B cell (primary cell): Measurements from ENCODE around the gene UBE2G2. TPM values are rescaled to one million over a fixed set of nuclear protein-coding genes. Genes with fewer than 3 reads are reported as not detected.
A peak's percentile ranks its signal among the peaks of the same experiment; 100 is the strongest.

Experiments used
- ATAC-seq: fragments of 200-7000 bp; cut with Tn5 transposase; one replicate; pipeline ENCODE4 v1.10.0; 2021; ENCODE audit warnings: low read depth, mild to moderate bottlenecking, moderate number of reproducible peaks, moderate library complexity
- CTCF ChIA-PET: fragments of 350-600 bp; sonication (Branson Sonifier 250); formaldehyde crosslinking; loops from one replicate; lab custom pipeline; 2021; ENCODE audit warnings: antibody characterized with exemption, inconsistent platforms; lab: Charles Lee
- POLR2A ChIA-PET: fragments of 350-600 bp; sonication (Branson Sonifier 250); formaldehyde crosslinking; loops from one replicate; lab custom pipeline; 2021; ENCODE audit warnings: antibody characterized with exemption; lab: Charles Lee
- DNase-seq: peaks from one replicate; pipeline ENCODE4 v3.0.0; 2013
- H2AFZ ChIP-seq: 2 replicates; pipeline ENCODE4 v1.6.1; 2012; ENCODE audit warnings: mild to moderate bottlenecking, low read depth, low read length; ENCODE audit not compliant: insufficient read depth, poor library complexity, severe bottlenecking
- H3K27ac ChIP-seq, 2 donors: 1 replicate in 1 of 2; 2 replicates in 1 of 2; pipeline ENCODE4 v1.5.1; 2012 to 2013; ENCODE audit warnings: low read length in 2 of 2, mild to moderate bottlenecking in 2 of 2, moderate library complexity in 1 of 2
- H3K27me3 ChIP-seq, 4 experiments: fragments of 200-600 bp in 1 of 4; sonication (generic) in 1 of 4; replicated peaks in 1 of 4; 1 replicate in 2 of 4; 2 replicates in 2 of 4; pipeline versions ENCODE4 v1.6.1 to v1.7.0; 2013 to 2016; ENCODE audit warnings: low read length in 3 of 4, mild to moderate bottlenecking in 2 of 4, mixed read lengths in 1 of 4, moderate library complexity in 1 of 4; ENCODE audit not compliant: insufficient read depth in 4 of 4, control insufficient read depth in 3 of 4; ENCODE audit errors: control extremely low read depth in 1 of 4
- H3K36me3 ChIP-seq, 2 experiments: replicated peaks in 1 of 2; 1 replicate in 1 of 2; 2 replicates in 1 of 2; pipeline versions ENCODE4 v1.6.1 to v1.7.1; 2013; ENCODE audit warnings: low read length in 1 of 2; ENCODE audit not compliant: insufficient read depth in 2 of 2, control insufficient read depth in 1 of 2; ENCODE audit errors: control extremely low read depth in 1 of 2, extremely low read depth in 1 of 2
- H3K4me1 ChIP-seq, 2 donors: fragments of 200-600 bp in 1 of 2; sonication (generic) in 1 of 2; 1 replicate in 1 of 2; 2 replicates in 1 of 2; pipeline versions ENCODE4 v1.5.1 to v1.6.1; 2013 to 2017; ENCODE audit warnings: low read length in 2 of 2; ENCODE audit not compliant: control insufficient read depth in 2 of 2, insufficient read depth in 2 of 2
- H3K4me2 ChIP-seq: replicated peaks from 2 replicates; pipeline ENCODE3; 2012; ENCODE audit warnings: mild to moderate bottlenecking, low read depth, low read length; ENCODE audit not compliant: poor library complexity, severe bottlenecking
- H3K4me3 ChIP-seq, 5 experiments: fragments of 200-600 bp in 1 of 5; sonication (generic) in 1 of 5; 1 replicate in 3 of 5; 2 replicates in 2 of 5; pipeline versions ENCODE4 v1.5.1 to v1.7.0; 2011 to 2016; ENCODE audit warnings: low read length in 4 of 5, mild to moderate bottlenecking in 4 of 5, low read depth in 2 of 5, control low read depth in 1 of 5, moderate library complexity in 1 of 5; ENCODE audit not compliant: insufficient read depth in 1 of 5; ENCODE audit errors: control extremely low read depth in 1 of 5, extremely low read depth in 1 of 5
- H3K79me2 ChIP-seq: fragments of 200-600 bp; sonication (generic); one replicate; pipeline ENCODE4 v1.6.0; 2016; ENCODE audit warnings: low read length; ENCODE audit not compliant: control insufficient read depth, insufficient read depth
- H3K9ac ChIP-seq: fragments of 200-600 bp; sonication (generic); 2 replicates; pipeline ENCODE4 v1.6.1; 2017; ENCODE audit warnings: mild to moderate bottlenecking, low read length, moderate library complexity
- H3K9me3 ChIP-seq, 3 donors: one replicate each; pipeline versions ENCODE4 v1.6.1 to v1.7.1; 2013; ENCODE audit warnings: low read length in 2 of 3; ENCODE audit not compliant: control insufficient read depth in 2 of 3, insufficient read depth in 1 of 3; ENCODE audit errors: control extremely low read depth in 1 of 3
- H4K20me1 ChIP-seq: 2 replicates; pipeline ENCODE4 v1.6.0; 2012; ENCODE audit warnings: mild to moderate bottlenecking, low read length; ENCODE audit not compliant: insufficient read depth, control insufficient read depth, poor library complexity, severe bottlenecking
- H3K27ac Mint-ChIP-seq: one replicate; pipeline ENCODE4 v1.8.0; 2021; ENCODE audit warnings: mixed read lengths
- H3K27me3 Mint-ChIP-seq: one replicate; pipeline ENCODE4 v1.8.0; 2021; ENCODE audit warnings: mixed read lengths
- H3K4me1 Mint-ChIP-seq: one replicate; pipeline ENCODE4 v1.8.0; 2021; ENCODE audit warnings: mixed read lengths
- H3K4me3 Mint-ChIP-seq: one replicate; pipeline ENCODE4 v1.8.0; 2021; ENCODE audit warnings: mixed read lengths
- H3K9me3 Mint-ChIP-seq: one replicate; pipeline ENCODE4 v1.8.0; 2022; ENCODE audit warnings: mixed read lengths; ENCODE audit not compliant: insufficient read depth
- CTCF ChIP-seq: fragments of 200-600 bp; IDR thresholded peaks from one replicate; pipeline ENCODE4 v1.8.0; 2022; ENCODE audit warnings: antibody characterized with exemption, mild to moderate bottlenecking
- EZH2 ChIP-seq: IDR thresholded peaks from 2 replicates; pipeline ENCODE4 v1.6.1; 2012; ENCODE audit warnings: borderline replicate concordance, low read depth, mild to moderate bottlenecking, moderate library complexity, low read length; ENCODE audit not compliant: insufficient read depth, poor library complexity, severe bottlenecking
- WGBS: methylation state at CpG from one replicate; pipeline ENCODE4 v1.1.5; 2013; ENCODE audit warnings: missing lambda C conversion rate; ENCODE audit not compliant: insufficient coverage; 5-methylcytosine and 5-hydroxymethylcytosine counted together
- intact Hi-C: fragments of 100-400 bp; cut with micrococcal nuclease; formaldehyde crosslinking; loops from one replicate; pipeline ENCODE4 v1.10.0; 2022
- polyA plus RNA-seq: library from polyadenylated mRNA; depleted of rRNA; stranded (reverse); fragments of >200 nt; gene quantifications from 2 replicates; pipeline ENCODE4 v1.2.3, GENCODE V29; 2012
- total RNA-seq, 2 donors: library from RNA; stranded (reverse); fragments of 120-200 nt in 1 of 2; gene quantifications; 1 replicate in 1 of 2; 2 replicates in 1 of 2; pipeline versions ENCODE4 v1.2.3 to v1.2.4, GENCODE V29; 2013 to 2022

Gene UBE2G2
- total and polyA plus RNA-seq, 2 donors (not counting 1 experiment from before 2014, with no cell fraction given): 96.4 to 109 TPM

GRCh38 chr21:44817506-44817880, 15.9 kb upstream of the UBE2G2 start:
- 1% methylated on average over 27 of the region's 43 CpGs for WGBS
- H3K9me3 Mint-ChIP-seq: peaks cover 4% of the 10 kb centered on the region
- peaks cover 0 to 3% of the 10 kb centered on the region in 2 experiments for H3K36me3 ChIP-seq
- H3K4me1 ChIP-seq: peaks cover 5 to 16% of the 10 kb centered on the region in 2 donors
- no peak for TF ChIP-seq CTCF
- TF ChIP-seq EZH2: no peak
- peaks cover 10% of the 10 kb centered on the region for H3K4me1 Mint-ChIP-seq
- peak overlapping the region; percentile 50 for H3K27ac Mint-ChIP-seq
- ChIA-PET POLR2A (interaction anchor here (0.5 to 1.4 kb wide), 8 partner anchors 10 to 470 kb away, joined by 3 to 12 read pairs (median 4); partner anchors contain the start of genes POFUT2 and UBE2G2), CTCF (interaction anchor here (0.5 to 1.6 kb wide), 4 partner anchors 16 to 132 kb away, joined by 3 to 8 read pairs (median 4); partner anchors contain the start of gene UBE2G2)
- H2AFZ ChIP-seq: peak overlapping the region; percentile 85
- peaks cover 48% of the 10 kb centered on the region for H4K20me1 ChIP-seq
- intact Hi-C loops: loop anchor here (1.0 to 10.0 kb wide), 5 partner anchors 16 to 1843 kb away; partner anchors contain the start of genes ADARB1, CFAP410, PKNOX1 and UBE2G2
- H3K27me3 ChIP-seq: no peaks in the 10 kb centered on the region
- peak; percentile 91 for DNase-seq
- peak overlapping the region; percentile 63 for H3K4me3 Mint-ChIP-seq
- H3K27me3 Mint-ChIP-seq: no peaks in the 10 kb centered on the region
- ATAC-seq: peak; percentile 95
- peak overlapping the region; percentile 98 for H3K4me2 ChIP-seq
- peaks cover 3 to 17% (median 3%) of the 10 kb centered on the region in 3 donors for H3K9me3 ChIP-seq
- H3K9ac ChIP-seq: peak overlapping the region; percentile 92
- H3K4me3 ChIP-seq: peak overlapping the region in 4 of 5 experiments; percentile 47 to 80 (median 76)
- H3K27ac ChIP-seq: no peak overlapping the region
- peaks cover 40% of the 10 kb centered on the region for H3K79me2 ChIP-seq
